ENCODE data around the gene ADAMTS16. TPM values are rescaled to one million over a fixed set of nuclear protein-coding genes. Genes with fewer than 3 reads are reported as not detected.

Gene ADAMTS16
- total RNA-seq, 1 experiment from 2014 or later: 30.1 TPM

- Mint-ChIP-seq H3K4me3 (peak overlapping the region; percentile 85), H3K27ac (peak overlapping the region; percentile 48), H3K9me3 (peaks cover 12% of the 10 kb centered on the region; the same call in 1 of the 2 replicates), H3K36me3 (peaks cover 31% of the 10 kb centered on the region), H3K4me1 (peaks cover 59% of the 10 kb centered on the region), H3K27me3 (ENCODE audit: low read depth) (peaks cover 6% of the 10 kb centered on the region)
- ATAC-seq (peak; percentile 10), DNase-seq (ENCODE audit: low spot score) (peak; percentile 62)
- peak; percentile 52; the same call in 1 of the 2 replicates for TF ChIP-seq E2F5 (CRISPR knock-in tag; IDR thresholded peaks at IDR 0.05)
- TF ChIP-seq FOXP4 (CRISPR knock-in tag; IDR thresholded peaks at IDR 0.05): 0 out of 2 replicates have a peak, but pooled peaks have one; percentile 32
- TF ChIP-seq STAT6 (CRISPR knock-in tag; conservative IDR thresholded peaks at IDR 0.05; ENCODE audit: low read depth): no peak
- TF ChIP-seq ETV6 (CRISPR knock-in tag; IDR thresholded peaks at IDR 0.05): peak; percentile 53; the same call in 1 of the 2 replicates
- peak; percentile 37; the same call in 1 of the 2 replicates for TF ChIP-seq ZNF416 (CRISPR knock-in tag; IDR thresholded peaks at IDR 0.05)
- peak; percentile 53; the same call in 1 of the 2 replicates for TF ChIP-seq HMGXB4 (CRISPR knock-in tag; IDR thresholded peaks at IDR 0.05)
- no peak for TF ChIP-seq ZNF121 (CRISPR knock-in tag; IDR thresholded peaks at IDR 0.05)
- ChIA-PET CTCF (interaction anchor here (0.9 to 2.6 kb wide), 10 partner anchors 34 to 326 kb away, joined by 3 to 23 read pairs (median 6); partner anchors contain the start of gene ICE1), POLR2A (interaction anchor here (0.5 kb wide), 1 partner anchor 84 kb away, joined by 3 read pairs; no protein-coding TSS in a partner anchor)
Observed at GRCh38 chr5:5140479-5141338, 579 bp downstream of the ADAMTS16 start.

- Mint-ChIP-seq H3K27ac (0 out of 2 replicates have a peak overlapping the region, but pooled peaks have one; percentile 48), H3K4me1 (peaks cover 58% of the 10 kb centered on the region), H3K36me3 (peaks cover 37% of the 10 kb centered on the region), H3K27me3 (ENCODE audit: low read depth) (peaks cover 6% of the 10 kb centered on the region), H3K4me3 (peak overlapping the region; percentile 85), H3K9me3 (peaks cover 12% of the 10 kb centered on the region; the same call in 1 of the 2 replicates)
- DNase-seq (ENCODE audit: low spot score): no peak
- ChIA-PET POLR2A (no interaction called here), CTCF (interaction anchor here (1.3 to 1.7 kb wide), 3 partner anchors 265 to 280 kb away, joined by 5 to 10 read pairs (median 9); partner anchors contain the start of gene ICE1)
- no peak for ATAC-seq
- TF ChIP-seq GABPB1 (CRISPR knock-in tag; IDR thresholded peaks at IDR 0.05): no peak
- TF ChIP-seq NR3C1 (CRISPR knock-in tag; conservative IDR thresholded peaks at IDR 0.05; ENCODE audit: low read depth): no peak
- TF ChIP-seq MYBL2 (CRISPR knock-in tag; IDR thresholded peaks at IDR 0.05): no peak
- no peak for TF ChIP-seq NFYB (CRISPR knock-in tag; conservative IDR thresholded peaks at IDR 0.05; ENCODE audit: low read depth)
- TF ChIP-seq ZNF263 (CRISPR knock-in tag; IDR thresholded peaks at IDR 0.05; ENCODE audit: low read depth): no peak
- no peak for TF ChIP-seq AFF4 (CRISPR knock-in tag; IDR thresholded peaks at IDR 0.05; ENCODE audit: borderline replicate concordance)
- TF ChIP-seq ZNF425 (CRISPR knock-in tag; conservative IDR thresholded peaks at IDR 0.05): no peak
- no peak for TF ChIP-seq ZNF512 (CRISPR knock-in tag; IDR thresholded peaks at IDR 0.05; ENCODE audit: borderline replicate concordance)
- TF ChIP-seq IRF1 (CRISPR knock-in tag; IDR thresholded peaks at IDR 0.05): no peak
Observed at GRCh38 chr5:5141339-5141599, 1.1 kb downstream of the ADAMTS16 start.

All from WTC11 (cell line).